ENCODE results near the gene ZDHHC3. TPM values are rescaled to one million over a fixed set of nuclear protein-coding genes. Genes with fewer than 3 reads are reported as not detected.

Gene ZDHHC3
- total RNA-seq, 1 donor from 2014 or later: 41.2 TPM

DNA sequence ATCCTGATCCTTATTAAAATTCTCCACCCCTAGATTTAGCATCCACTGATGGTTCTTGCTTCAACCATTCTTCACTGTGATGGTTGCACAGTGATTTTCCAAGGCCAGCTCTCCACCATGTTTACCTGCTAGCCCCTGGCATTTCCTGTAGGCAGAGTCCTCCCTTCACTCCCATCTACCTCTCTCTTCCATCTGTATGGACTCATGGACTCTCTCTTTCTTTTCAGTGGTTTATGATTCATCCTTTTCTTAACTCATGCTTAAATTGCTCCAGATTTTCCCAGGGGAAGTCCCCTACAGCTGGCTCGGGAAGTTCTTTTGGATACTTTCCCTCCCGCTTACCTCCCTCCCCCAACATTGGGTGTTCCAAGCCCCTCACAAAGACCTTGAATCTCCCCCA, 82.9 kb downstream of the ZDHHC3 start:
- Histone ChIP-seq H3K4me2 (no peak overlapping the region), H3K9ac (no peak overlapping the region), H3F3A (ENCODE audit: low read depth) (no peaks in the 10 kb centered on the region), H3K4me3 (no peak overlapping the region), H3K27me3 (no peaks in the 10 kb centered on the region), H2AFZ (replicated peaks) (no peak overlapping the region), H3K27ac (no peak overlapping the region), H3K9me3 (ENCODE audit: low read depth) (no peaks in the 10 kb centered on the region), H3K36me3 (no peaks in the 10 kb centered on the region), H4K20me1 (ENCODE audit: low read depth) (no peaks in the 10 kb centered on the region), H3K79me2 (ENCODE audit: low read depth) (no peaks in the 10 kb centered on the region), H3K4me1 (no peaks in the 10 kb centered on the region)
- Mint-ChIP-seq H3K9me3 (no peaks in the 10 kb centered on the region), H3K27ac (no peak overlapping the region), H3K27me3 (ENCODE audit: insufficient read depth, low read depth) (peaks cover 4% of the 10 kb centered on the region), H3K4me1 (no peaks in the 10 kb centered on the region), H3K36me3 (no peaks in the 10 kb centered on the region), H3K4me3 (no peak overlapping the region)
- no peak for DNase-seq (ENCODE audit: low spot score)
- no peak for TF ChIP-seq EZH2 (IDR thresholded peaks at IDR 0.05)
- TF ChIP-seq, protein P1, sequence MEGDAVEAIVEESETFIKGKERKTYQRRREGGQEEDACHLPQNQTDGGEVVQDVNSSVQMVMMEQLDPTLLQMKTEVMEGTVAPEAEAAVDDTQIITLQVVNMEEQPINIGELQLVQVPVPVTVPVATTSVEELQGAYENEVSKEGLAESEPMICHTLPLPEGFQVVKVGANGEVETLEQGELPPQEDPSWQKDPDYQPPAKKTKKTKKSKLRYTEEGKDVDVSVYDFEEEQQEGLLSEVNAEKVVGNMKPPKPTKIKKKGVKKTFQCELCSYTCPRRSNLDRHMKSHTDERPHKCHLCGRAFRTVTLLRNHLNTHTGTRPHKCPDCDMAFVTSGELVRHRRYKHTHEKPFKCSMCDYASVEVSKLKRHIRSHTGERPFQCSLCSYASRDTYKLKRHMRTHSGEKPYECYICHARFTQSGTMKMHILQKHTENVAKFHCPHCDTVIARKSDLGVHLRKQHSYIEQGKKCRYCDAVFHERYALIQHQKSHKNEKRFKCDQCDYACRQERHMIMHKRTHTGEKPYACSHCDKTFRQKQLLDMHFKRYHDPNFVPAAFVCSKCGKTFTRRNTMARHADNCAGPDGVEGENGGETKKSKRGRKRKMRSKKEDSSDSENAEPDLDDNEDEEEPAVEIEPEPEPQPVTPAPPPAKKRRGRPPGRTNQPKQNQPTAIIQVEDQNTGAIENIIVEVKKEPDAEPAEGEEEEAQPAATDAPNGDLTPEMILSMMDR (IDR thresholded peaks at IDR 0.05): no peak
- no peak for TF ChIP-seq EZH2phosphoT487 (IDR thresholded peaks at IDR 0.05)

DNA sequence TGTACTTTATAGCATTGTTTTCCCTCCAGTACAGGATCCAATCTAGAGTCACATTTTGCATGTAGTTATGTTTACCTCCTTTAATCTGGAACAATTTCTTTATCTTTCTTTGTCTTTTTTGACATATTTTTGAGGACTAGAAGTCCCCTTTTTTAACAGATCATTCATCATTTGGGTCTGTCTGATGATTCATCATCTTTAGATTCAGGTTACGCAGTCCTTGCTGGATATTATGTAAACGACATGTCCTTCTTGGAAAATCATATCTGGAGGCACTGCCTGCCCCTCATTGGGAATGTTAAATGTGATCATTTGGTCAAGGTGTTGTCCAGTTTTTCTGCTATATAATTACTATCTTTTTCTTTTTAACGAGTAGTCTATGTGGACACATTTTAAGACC, 83.3 kb downstream of the ZDHHC3 start:
- Histone ChIP-seq H3K9me3 (ENCODE audit: low read depth) (no peaks in the 10 kb centered on the region), H3K27me3 (no peaks in the 10 kb centered on the region), H3K27ac (no peak overlapping the region), H3K9ac (no peak overlapping the region), H3K79me2 (ENCODE audit: low read depth) (no peaks in the 10 kb centered on the region), H3K4me3 (no peak overlapping the region), H3K4me1 (no peaks in the 10 kb centered on the region), H3F3A (ENCODE audit: low read depth) (no peaks in the 10 kb centered on the region), H3K36me3 (no peaks in the 10 kb centered on the region), H4K20me1 (ENCODE audit: low read depth) (no peaks in the 10 kb centered on the region), H2AFZ (replicated peaks) (no peak overlapping the region), H3K4me2 (no peak overlapping the region)
- H3K4me3 Mint-ChIP-seq: no peak overlapping the region
- H3K27me3 Mint-ChIP-seq (ENCODE audit: insufficient read depth, low read depth): peaks cover 4% of the 10 kb centered on the region
- H3K9me3 Mint-ChIP-seq: no peaks in the 10 kb centered on the region
- no peak overlapping the region for H3K27ac Mint-ChIP-seq
- TF ChIP-seq, protein P1 (IDR thresholded peaks at IDR 0.05): no peak
- no peak for TF ChIP-seq EZH2phosphoT487 (IDR thresholded peaks at IDR 0.05)
- no peak for DNase-seq (ENCODE audit: low spot score)
- no peaks in the 10 kb centered on the region for H3K36me3 Mint-ChIP-seq
- no peaks in the 10 kb centered on the region for H3K4me1 Mint-ChIP-seq

DNA sequence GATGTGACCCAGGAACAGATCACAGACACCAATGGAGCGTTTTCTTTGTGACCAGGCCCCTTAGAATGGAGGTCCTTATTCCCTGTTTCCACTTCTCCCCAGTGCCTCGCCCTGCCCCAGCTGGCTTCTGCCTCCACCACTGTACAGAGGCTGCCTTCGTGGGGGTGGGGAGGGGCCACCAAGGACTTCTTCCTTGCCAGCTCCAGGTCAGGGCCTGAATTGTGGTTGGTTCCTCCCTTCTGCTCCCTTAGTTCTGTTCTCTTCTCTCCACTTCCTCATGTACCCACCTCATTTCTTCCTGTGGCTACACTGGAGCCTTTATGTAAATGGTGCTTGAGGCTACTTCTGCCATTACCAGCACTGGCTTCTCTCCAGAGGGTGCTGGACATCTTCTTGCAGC, 85.1 kb downstream of the ZDHHC3 start:
- H3K79me2 ChIP-seq (ENCODE audit: low read depth): no peaks in the 10 kb centered on the region
- Mint-ChIP-seq H3K4me1 (no peaks in the 10 kb centered on the region), H3K9me3 (no peaks in the 10 kb centered on the region), H3K4me3 (no peak overlapping the region), H3K27ac (no peak overlapping the region), H3K36me3 (no peaks in the 10 kb centered on the region), H3K27me3 (ENCODE audit: insufficient read depth, low read depth) (peaks cover 4% of the 10 kb centered on the region)
- H4K20me1 ChIP-seq (ENCODE audit: low read depth): no peaks in the 10 kb centered on the region
- H3K4me1 ChIP-seq: no peaks in the 10 kb centered on the region
- no peak for DNase-seq (ENCODE audit: low spot score)
- no peak overlapping the region for H3K4me2 ChIP-seq
- H3K9me3 ChIP-seq (ENCODE audit: low read depth): no peaks in the 10 kb centered on the region
- no peak for TF ChIP-seq EZH2 (IDR thresholded peaks at IDR 0.05)
- TF ChIP-seq EZH2phosphoT487 (IDR thresholded peaks at IDR 0.05): no peak
- TF ChIP-seq, protein P1 (IDR thresholded peaks at IDR 0.05): no peak
- H3K4me3 ChIP-seq: no peak overlapping the region
- no peak overlapping the region for H3K27ac ChIP-seq
- no peak overlapping the region for H3K9ac ChIP-seq
- no peaks in the 10 kb centered on the region for H3K36me3 ChIP-seq
- no peaks in the 10 kb centered on the region for H3K27me3 ChIP-seq
- H2AFZ ChIP-seq (replicated peaks): no peak overlapping the region
- no peaks in the 10 kb centered on the region for H3F3A ChIP-seq (ENCODE audit: low read depth)

All from neural progenitor cell (in vitro differentiated cells).